Measurements from ENCODE around the gene SYNGR2.

The SYNGR2 gene

DNA sequence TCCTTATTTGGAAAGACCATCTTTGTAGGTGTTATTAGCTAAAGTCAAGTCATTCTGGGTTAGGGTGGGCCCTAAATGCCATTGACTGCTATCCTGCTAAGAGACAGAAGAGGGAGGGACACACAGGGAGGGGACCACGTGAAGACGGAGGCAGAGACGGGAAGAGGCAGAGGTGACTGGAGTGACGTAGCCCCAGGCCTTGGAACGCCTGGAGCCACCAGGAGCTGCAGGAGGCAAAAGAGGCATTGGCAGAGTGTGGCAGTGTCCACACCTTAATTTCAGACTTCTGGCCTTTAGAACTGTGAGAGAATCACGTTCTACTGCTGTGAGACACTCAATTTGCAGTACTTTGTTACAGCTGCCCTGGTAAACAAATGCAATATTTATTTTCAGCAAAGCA, 32.1 kb downstream of the SYNGR2 start:
- POLR2A ChIA-PET: interaction anchor here (2.2 kb wide), 1 partner anchor 13 kb away, joined by 8 read pairs; the partner anchor contains the start of genes AFMID and TK1
- Histone ChIP-seq H3K9me3 (ENCODE audit: control insufficient read depth, insufficient read depth, low read depth, low read length) (no peaks in the 10 kb centered on the region), H3K4me1 (ENCODE audit: control insufficient read depth, insufficient read depth, low read length) (no peaks in the 10 kb centered on the region), H3K4me3 (ENCODE audit: low read depth, low read length) (no peak overlapping the region), H3K36me3 (ENCODE audit: control insufficient read depth in 2 of 2, insufficient read depth in 1 of 2, low read length in 2 of 2) (peaks cover 21 to 55% of the 10 kb centered on the region in 2 experiments), H3K27ac (ENCODE audit: extremely low read depth, low read depth, low read length) (no peak overlapping the region)
- CTCF ChIA-PET: interaction anchor here (1.4 to 2.1 kb wide), 3 partner anchors 11 to 24 kb away, joined by 3 to 9 read pairs (median 3); partner anchors contain the start of gene TK1
- TF ChIP-seq ZIC2 (tag by site-specific recombination; IDR thresholded peaks at IDR 0.05): no peak
- no peak for TF ChIP-seq ZNF302 (tag by site-specific recombination; IDR thresholded peaks at IDR 0.05; ENCODE audit: low read depth)
- no peak for TF ChIP-seq GLI2 (tag by site-specific recombination; IDR thresholded peaks at IDR 0.05; ENCODE audit: borderline replicate concordance, low read depth)
- TF ChIP-seq ZNF362 (tag by site-specific recombination; IDR thresholded peaks at IDR 0.05): no peak
- TF ChIP-seq ZFP37 (tag by site-specific recombination; IDR thresholded peaks at IDR 0.05): no peak
- TF ChIP-seq, protein P1, sequence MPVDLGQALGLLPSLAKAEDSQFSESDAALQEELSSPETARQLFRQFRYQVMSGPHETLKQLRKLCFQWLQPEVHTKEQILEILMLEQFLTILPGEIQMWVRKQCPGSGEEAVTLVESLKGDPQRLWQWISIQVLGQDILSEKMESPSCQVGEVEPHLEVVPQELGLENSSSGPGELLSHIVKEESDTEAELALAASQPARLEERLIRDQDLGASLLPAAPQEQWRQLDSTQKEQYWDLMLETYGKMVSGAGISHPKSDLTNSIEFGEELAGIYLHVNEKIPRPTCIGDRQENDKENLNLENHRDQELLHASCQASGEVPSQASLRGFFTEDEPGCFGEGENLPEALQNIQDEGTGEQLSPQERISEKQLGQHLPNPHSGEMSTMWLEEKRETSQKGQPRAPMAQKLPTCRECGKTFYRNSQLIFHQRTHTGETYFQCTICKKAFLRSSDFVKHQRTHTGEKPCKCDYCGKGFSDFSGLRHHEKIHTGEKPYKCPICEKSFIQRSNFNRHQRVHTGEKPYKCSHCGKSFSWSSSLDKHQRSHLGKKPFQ (tag by site-specific recombination; IDR thresholded peaks at IDR 0.05): no peak
- no peak for TF ChIP-seq ZNF624 (tag by site-specific recombination; IDR thresholded peaks at IDR 0.05)

- Histone ChIP-seq H3K27ac (ENCODE audit: extremely low read depth, low read depth, low read length) (no peak overlapping the region), H3K4me3 (ENCODE audit: low read depth, low read length) (no peak overlapping the region), H3K36me3 (ENCODE audit: control insufficient read depth in 2 of 2, insufficient read depth in 1 of 2, low read length in 2 of 2) (peaks cover 10 to 48% of the 10 kb centered on the region in 2 experiments; a peak in 2 of 3 replicates), H3K9me3 (ENCODE audit: control insufficient read depth, insufficient read depth, low read depth, low read length) (no peaks in the 10 kb centered on the region), H3K4me1 (ENCODE audit: control insufficient read depth, insufficient read depth, low read length) (no peaks in the 10 kb centered on the region)
- POLR2A ChIA-PET: interaction anchor here (0.9 to 1.3 kb wide), 3 partner anchors 10 to 30 kb away, joined by 3 to 5 read pairs (median 3); partner anchors contain the start of genes AFMID and TK1
- CTCF ChIA-PET: interaction anchor here (0.6 to 1.4 kb wide), 2 partner anchors 15 to 29 kb away, joined by 3 to 4 read pairs; partner anchors contain the start of gene AFMID
- no peak for TF ChIP-seq TSHZ1 (tag by site-specific recombination; IDR thresholded peaks at IDR 0.05; ENCODE audit: borderline replicate concordance)
- TF ChIP-seq, protein P2, sequence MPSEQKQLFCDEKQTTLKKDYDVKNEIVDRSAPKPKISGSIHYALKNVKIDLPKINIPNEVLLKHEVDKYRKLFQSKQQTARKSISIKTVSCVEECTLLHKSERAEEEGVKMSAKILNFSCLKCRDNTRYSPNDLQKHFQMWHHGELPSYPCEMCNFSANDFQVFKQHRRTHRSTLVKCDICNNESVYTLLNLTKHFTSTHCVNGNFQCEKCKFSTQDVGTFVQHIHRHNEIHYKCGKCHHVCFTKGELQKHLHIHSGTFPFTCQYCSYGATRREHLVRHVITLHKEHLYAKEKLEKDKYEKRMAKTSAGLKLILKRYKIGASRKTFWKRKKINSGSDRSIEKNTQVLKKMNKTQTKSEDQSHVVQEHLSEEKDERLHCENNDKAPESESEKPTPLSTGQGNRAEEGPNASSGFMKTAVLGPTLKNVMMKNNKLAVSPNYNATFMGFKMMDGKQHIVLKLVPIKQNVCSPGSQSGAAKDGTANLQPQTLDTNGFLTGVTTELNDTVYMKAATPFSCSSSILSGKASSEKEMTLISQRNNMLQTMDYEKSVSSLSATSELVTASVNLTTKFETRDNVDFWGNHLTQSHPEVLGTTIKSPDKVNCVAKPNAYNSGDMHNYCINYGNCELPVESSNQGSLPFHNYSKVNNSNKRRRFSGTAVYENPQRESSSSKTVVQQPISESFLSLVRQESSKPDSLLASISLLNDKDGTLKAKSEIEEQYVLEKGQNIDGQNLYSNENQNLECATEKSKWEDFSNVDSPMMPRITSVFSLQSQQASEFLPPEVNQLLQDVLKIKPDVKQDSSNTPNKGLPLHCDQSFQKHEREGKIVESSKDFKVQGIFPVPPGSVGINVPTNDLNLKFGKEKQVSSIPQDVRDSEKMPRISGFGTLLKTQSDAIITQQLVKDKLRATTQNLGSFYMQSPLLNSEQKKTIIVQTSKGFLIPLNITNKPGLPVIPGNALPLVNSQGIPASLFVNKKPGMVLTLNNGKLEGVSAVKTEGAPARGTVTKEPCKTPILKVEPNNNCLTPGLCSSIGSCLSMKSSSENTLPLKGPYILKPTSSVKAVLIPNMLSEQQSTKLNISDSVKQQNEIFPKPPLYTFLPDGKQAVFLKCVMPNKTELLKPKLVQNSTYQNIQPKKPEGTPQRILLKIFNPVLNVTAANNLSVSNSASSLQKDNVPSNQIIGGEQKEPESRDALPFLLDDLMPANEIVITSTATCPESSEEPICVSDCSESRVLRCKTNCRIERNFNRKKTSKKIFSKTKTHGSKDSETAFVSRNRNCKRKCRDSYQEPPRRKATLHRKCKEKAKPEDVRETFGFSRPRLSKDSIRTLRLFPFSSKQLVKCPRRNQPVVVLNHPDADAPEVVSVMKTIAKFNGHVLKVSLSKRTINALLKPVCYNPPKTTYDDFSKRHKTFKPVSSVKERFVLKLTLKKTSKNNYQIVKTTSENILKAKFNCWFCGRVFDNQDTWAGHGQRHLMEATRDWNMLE (tag by site-specific recombination; conservative IDR thresholded peaks at IDR 0.05; ENCODE audit: low read depth): no peak
- TF ChIP-seq ZNF529 (tag by site-specific recombination; IDR thresholded peaks at IDR 0.05; ENCODE audit: insufficient replicate concordance): no peak
- no peak for TF ChIP-seq ZNF707 (tag by site-specific recombination; IDR thresholded peaks at IDR 0.05)
- TF ChIP-seq ZNF155 (tag by site-specific recombination; IDR thresholded peaks at IDR 0.05): no peak
- no peak for TF ChIP-seq ZNF658 (tag by site-specific recombination; IDR thresholded peaks at IDR 0.05)
- no peak for TF ChIP-seq ZNF549 (tag by site-specific recombination; IDR thresholded peaks at IDR 0.05)
- no peak for TF ChIP-seq ZNF837 (tag by site-specific recombination; IDR thresholded peaks at IDR 0.05)
- no peak for TF ChIP-seq ZNF350 (tag by site-specific recombination; IDR thresholded peaks at IDR 0.05)
- TF ChIP-seq, protein P3, sequence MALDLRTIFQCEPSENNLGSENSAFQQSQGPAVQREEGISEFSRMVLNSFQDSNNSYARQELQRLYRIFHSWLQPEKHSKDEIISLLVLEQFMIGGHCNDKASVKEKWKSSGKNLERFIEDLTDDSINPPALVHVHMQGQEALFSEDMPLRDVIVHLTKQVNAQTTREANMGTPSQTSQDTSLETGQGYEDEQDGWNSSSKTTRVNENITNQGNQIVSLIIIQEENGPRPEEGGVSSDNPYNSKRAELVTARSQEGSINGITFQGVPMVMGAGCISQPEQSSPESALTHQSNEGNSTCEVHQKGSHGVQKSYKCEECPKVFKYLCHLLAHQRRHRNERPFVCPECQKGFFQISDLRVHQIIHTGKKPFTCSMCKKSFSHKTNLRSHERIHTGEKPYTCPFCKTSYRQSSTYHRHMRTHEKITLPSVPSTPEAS (tag by site-specific recombination; IDR thresholded peaks at IDR 0.05): no peak
- no peak for TF ChIP-seq ZNF433 (tag by site-specific recombination; IDR thresholded peaks at IDR 0.05; ENCODE audit: low read depth)
- no peak for TF ChIP-seq ZBTB7A (tag by site-specific recombination; IDR thresholded peaks at IDR 0.05; ENCODE audit: low read depth)
- TF ChIP-seq, protein P4, sequence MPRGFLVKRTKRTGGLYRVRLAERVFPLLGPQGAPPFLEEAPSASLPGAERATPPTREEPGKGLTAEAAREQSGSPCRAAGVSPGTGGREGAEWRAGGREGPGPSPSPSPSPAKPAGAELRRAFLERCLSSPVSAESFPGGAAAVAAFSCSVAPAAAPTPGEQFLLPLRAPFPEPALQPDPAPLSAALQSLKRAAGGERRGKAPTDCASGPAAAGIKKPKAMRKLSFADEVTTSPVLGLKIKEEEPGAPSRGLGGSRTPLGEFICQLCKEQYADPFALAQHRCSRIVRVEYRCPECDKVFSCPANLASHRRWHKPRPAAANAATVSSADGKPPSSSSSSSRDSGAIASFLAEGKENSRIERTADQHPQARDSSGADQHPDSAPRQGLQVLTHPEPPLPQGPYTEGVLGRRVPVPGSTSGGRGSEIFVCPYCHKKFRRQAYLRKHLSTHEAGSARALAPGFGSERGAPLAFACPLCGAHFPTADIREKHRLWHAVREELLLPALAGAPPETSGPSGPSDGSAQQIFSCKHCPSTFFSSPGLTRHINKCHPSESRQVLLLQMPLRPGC (tag by site-specific recombination; IDR thresholded peaks at IDR 0.05): no peak
Observed at GRCh38 chr17:78202666-78203065, 34.3 kb downstream of the SYNGR2 start.

Data from HEK293 (cell line).